Osteoblast (primary cell): ENCODE measurements around the gene TLCD3B. TPM values are rescaled to one million over a fixed set of nuclear protein-coding genes. Genes with fewer than 3 reads are reported as not detected.

Source experiments
- DNase-seq: peaks from one replicate; pipeline ENCODE4 v3.0.0; 2011; ENCODE audit warnings: low spot score, mixed read lengths; ENCODE audit not compliant: insufficient read length; ENCODE audit errors: missing footprints
- H2AFZ ChIP-seq: 2 replicates; pipeline ENCODE4 v1.6.0; 2011; ENCODE audit warnings: mild to moderate bottlenecking, low read length
- H3K27ac ChIP-seq: 2 replicates; pipeline ENCODE4 v1.5.1; 2011; ENCODE audit warnings: mild to moderate bottlenecking, low read depth, low read length, moderate library complexity
- H3K27me3 ChIP-seq: 2 replicates; pipeline ENCODE4 v1.6.0; 2012; ENCODE audit warnings: mild to moderate bottlenecking, control low read depth, inconsistent platforms, low read length, moderate library complexity; ENCODE audit not compliant: insufficient read depth
- H3K36me3 ChIP-seq: 2 replicates; pipeline ENCODE4 v1.5.1; 2011; ENCODE audit warnings: mild to moderate bottlenecking, low read length, control low read depth, moderate library complexity; ENCODE audit not compliant: insufficient read depth
- H3K4me1 ChIP-seq: 2 replicates; pipeline ENCODE4 v1.5.1; 2011; ENCODE audit warnings: mild to moderate bottlenecking, low read length, control low read depth, moderate library complexity; ENCODE audit not compliant: insufficient read depth
- H3K4me2 ChIP-seq: 2 replicates; pipeline ENCODE4 v1.6.0; 2011; ENCODE audit warnings: mild to moderate bottlenecking, low read length; ENCODE audit not compliant: insufficient read depth
- H3K4me3 ChIP-seq: fragments of 200-600 bp; sonication (generic); 3 replicates; pipeline ENCODE4 v1.5.1; 2012; ENCODE audit warnings: mild to moderate bottlenecking, low read length, inconsistent platforms; ENCODE audit not compliant: insufficient read depth
- H3K79me2 ChIP-seq: 2 replicates; pipeline ENCODE4 v1.6.0; 2012; ENCODE audit warnings: mild to moderate bottlenecking, low read length, control low read depth, inconsistent platforms; ENCODE audit not compliant: insufficient read depth
- H3K9me3 ChIP-seq: 2 replicates; pipeline ENCODE4 v1.5.1; 2011; ENCODE audit warnings: low read depth, low read length, control low read depth
- H4K20me1 ChIP-seq: 2 replicates; pipeline ENCODE4 v1.6.0; 2012; ENCODE audit warnings: mild to moderate bottlenecking, low read length, control low read depth; ENCODE audit not compliant: insufficient read depth
- total RNA-seq: library from RNA; depleted of rRNA; stranded (reverse); fragments of >200 nt; gene quantifications from 2 replicates; pipeline ENCODE4 v1.2.3, GENCODE V29; 2012
- TF ChIP-seq, protein P1 (sequence below): IDR thresholded peaks from 2 replicates; pipeline ENCODE4 v1.5.1; 2011; ENCODE audit warnings: mild to moderate bottlenecking, low read depth, low read length, moderate library complexity; ENCODE audit errors: extremely low read depth

The TLCD3B gene
- total RNA-seq, 1 donor = 0.36 TPM

DNA sequence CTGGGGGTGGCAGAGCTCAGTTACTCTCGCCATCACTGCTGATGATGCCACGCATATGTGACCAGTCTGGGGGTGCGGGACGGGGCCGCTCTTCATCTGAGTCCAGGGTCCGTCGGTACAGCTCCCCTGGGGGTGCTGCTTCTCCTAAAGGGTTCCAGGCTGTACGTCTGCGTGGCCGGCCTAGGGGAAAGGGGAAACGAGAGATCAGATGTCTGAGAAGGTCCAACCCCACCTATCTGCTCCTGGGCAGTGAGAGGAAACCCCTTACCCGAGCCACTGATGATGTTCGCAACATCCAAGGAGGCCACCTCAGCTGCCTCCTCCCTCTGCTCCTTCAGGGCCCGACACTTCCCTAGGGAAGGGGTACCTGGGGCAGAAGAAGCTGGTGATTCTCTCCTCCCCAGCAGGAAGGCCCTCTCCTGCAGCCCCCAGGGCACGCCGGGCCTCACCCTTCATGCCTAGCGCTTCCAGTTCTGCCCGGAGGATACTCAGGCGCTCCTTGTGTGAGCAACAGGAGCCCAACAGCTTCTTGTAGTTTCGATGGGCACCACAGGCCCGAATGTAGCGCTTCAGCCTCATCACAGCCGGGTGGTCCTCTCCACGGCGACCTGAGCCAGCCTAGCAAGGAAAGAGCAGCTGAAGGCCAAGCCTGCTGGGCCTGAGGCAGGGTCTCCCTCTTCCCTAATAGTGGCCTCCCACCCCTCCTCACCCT is 37.7 kb downstream of the TLCD3B start:
- no peak overlapping the region for H3K4me2 ChIP-seq
- H3K79me2 ChIP-seq = peaks cover 11% of the 10 kb centered on the region
- H3K27me3 ChIP-seq = no peaks in the 10 kb centered on the region
- H3K4me1 ChIP-seq = peaks cover 19% of the 10 kb centered on the region
- peak; percentile 69 for DNase-seq
- TF ChIP-seq, protein P1, sequence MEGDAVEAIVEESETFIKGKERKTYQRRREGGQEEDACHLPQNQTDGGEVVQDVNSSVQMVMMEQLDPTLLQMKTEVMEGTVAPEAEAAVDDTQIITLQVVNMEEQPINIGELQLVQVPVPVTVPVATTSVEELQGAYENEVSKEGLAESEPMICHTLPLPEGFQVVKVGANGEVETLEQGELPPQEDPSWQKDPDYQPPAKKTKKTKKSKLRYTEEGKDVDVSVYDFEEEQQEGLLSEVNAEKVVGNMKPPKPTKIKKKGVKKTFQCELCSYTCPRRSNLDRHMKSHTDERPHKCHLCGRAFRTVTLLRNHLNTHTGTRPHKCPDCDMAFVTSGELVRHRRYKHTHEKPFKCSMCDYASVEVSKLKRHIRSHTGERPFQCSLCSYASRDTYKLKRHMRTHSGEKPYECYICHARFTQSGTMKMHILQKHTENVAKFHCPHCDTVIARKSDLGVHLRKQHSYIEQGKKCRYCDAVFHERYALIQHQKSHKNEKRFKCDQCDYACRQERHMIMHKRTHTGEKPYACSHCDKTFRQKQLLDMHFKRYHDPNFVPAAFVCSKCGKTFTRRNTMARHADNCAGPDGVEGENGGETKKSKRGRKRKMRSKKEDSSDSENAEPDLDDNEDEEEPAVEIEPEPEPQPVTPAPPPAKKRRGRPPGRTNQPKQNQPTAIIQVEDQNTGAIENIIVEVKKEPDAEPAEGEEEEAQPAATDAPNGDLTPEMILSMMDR = no peak
- H4K20me1 ChIP-seq = peaks cover 5% of the 10 kb centered on the region
- H3K9me3 ChIP-seq = no peaks in the 10 kb centered on the region
- H3K4me3 ChIP-seq = no peak overlapping the region
- H2AFZ ChIP-seq = no peak overlapping the region
- peaks cover 49% of the 10 kb centered on the region for H3K36me3 ChIP-seq
- no peak overlapping the region for H3K27ac ChIP-seq

DNA sequence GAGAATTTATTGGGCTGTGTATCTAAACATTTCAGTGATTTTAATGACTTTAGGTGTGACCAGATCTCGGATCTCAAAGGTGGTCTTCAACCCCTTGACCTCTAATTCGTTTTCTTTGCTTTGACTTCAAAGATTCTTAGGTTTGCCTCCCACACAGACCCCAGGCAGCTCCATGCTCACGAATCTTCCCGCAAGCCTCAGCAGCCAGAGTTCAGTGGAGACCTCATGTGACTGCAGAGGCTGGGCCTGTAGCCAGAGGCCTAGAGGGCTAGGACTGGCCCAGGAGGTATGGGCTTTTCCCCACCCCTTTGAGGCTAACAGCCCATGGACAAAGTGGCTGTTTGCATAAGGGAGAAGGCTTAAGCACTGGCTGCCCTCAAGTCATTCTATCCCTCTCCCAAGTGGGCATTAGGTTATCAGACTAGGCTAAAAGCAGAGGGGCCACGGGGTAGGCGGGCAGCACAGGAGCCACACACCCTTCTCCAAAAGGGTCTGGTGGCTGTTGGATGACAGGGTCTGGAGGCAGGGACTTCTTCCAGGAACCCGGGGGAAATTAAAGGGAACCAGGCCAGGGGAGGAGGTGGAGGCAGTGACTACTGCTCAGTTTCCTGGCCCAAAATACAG is 38.6 kb downstream of the TLCD3B start:
- TF ChIP-seq, protein P1 = no peak
- no peaks in the 10 kb centered on the region for H3K27me3 ChIP-seq
- DNase-seq = no peak
- no peak overlapping the region for H2AFZ ChIP-seq
- no peaks in the 10 kb centered on the region for H3K9me3 ChIP-seq
- H3K4me3 ChIP-seq = no peak overlapping the region
- H3K36me3 ChIP-seq = peaks cover 55% of the 10 kb centered on the region
- H3K79me2 ChIP-seq = peaks cover 11% of the 10 kb centered on the region
- peaks cover 5% of the 10 kb centered on the region for H4K20me1 ChIP-seq
- peaks cover 19% of the 10 kb centered on the region for H3K4me1 ChIP-seq
- no peak overlapping the region for H3K27ac ChIP-seq
- H3K4me2 ChIP-seq = no peak overlapping the region

DNA sequence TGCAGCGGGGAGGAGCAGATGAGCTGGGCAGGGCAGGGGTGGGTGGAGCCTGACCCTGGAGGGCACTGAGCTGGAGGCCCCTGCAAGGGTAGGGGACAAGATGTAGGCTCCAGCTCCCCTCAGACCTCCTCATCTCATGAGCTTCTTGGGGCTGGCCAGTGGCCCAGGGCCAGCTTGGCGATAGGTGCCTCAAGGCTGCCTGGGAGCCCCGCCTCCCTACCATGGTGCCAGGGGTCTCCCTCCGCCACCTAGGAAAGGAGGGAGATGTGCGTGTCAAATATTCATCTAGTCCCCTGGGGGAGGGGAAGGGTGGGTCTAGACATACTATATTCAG is 39.5 kb downstream of the TLCD3B start:
- no peak overlapping the region for H3K27ac ChIP-seq
- peaks cover 13% of the 10 kb centered on the region for H3K4me1 ChIP-seq
- H3K36me3 ChIP-seq = peaks cover 61% of the 10 kb centered on the region
- H3K79me2 ChIP-seq = peaks cover 6% of the 10 kb centered on the region
- no peak for DNase-seq
- no peaks in the 10 kb centered on the region for H3K27me3 ChIP-seq
- H3K4me3 ChIP-seq = no peak overlapping the region
- H2AFZ ChIP-seq = no peak overlapping the region
- no peaks in the 10 kb centered on the region for H3K9me3 ChIP-seq
- peaks cover 5% of the 10 kb centered on the region for H4K20me1 ChIP-seq
- no peak overlapping the region for H3K4me2 ChIP-seq
- TF ChIP-seq, protein P1 = no peak

DNA sequence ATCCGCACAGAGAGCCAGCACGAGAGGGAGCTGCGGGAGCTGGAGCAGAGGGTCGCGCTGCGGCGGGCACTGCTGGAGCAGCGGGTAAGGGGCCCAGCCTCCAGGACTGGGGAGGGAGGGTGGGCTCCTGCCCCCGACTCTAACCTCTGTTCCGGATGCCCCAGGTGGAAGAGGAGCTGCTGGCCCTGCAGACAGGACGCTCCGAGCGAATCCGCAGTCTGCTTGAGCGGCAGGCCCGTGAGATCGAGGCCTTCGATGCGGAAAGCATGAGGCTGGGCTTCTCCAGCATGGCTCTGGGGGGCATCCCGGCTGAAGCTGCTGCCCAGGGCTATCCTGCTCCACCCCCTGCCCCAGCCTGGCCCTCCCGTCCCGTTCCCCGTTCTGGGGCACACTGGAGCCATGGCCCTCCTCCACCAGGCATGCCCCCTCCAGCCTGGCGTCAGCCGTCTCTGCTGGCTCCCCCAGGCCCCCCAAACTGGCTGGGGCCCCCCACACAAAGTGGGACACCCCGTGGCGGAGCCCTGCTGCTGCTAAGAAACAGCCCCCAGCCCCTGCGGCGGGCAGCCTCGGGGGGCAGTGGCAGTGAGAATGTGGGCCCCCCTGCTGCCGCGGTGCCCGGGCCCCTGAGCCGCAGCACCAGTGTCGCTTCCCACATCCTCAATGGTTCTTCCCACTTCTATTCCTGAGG is 40.0 kb downstream of the TLCD3B start:
- Histone ChIP-seq H3K27ac (no peak overlapping the region), H3K9me3 (no peaks in the 10 kb centered on the region), H4K20me1 (peaks cover 5% of the 10 kb centered on the region), H3K4me3 (no peak overlapping the region), H3K36me3 (peaks cover 66% of the 10 kb centered on the region), H3K4me1 (peaks cover 12% of the 10 kb centered on the region), H2AFZ (no peak overlapping the region), H3K79me2 (peaks cover under 1% of the 10 kb centered on the region), H3K27me3 (no peaks in the 10 kb centered on the region), H3K4me2 (no peak overlapping the region)
- no peak for DNase-seq
- TF ChIP-seq, protein P1 = no peak
